Measurements from ENCODE around the gene EPOP.
"Not testable (repeated sequence)": the region's sequence is repeated elsewhere in the genome, so short reads cannot be mapped to it uniquely, and the experiment has no call there.

The EPOP gene

GRCh38 chr17:38673707-38674013 lies 1.1 kb downstream of the EPOP start:
- DNase-seq: no peak

- no peak for DNase-seq
Measured at GRCh38 chr17:38672788-38673706, 1.7 kb downstream of the EPOP start.

GRCh38 chr17:38671939-38672720 lies 2.6 kb downstream of the EPOP start:
- no peak for DNase-seq

GRCh38 chr17:38669520-38669919 lies 5.2 kb downstream of the EPOP start:
- no peak for DNase-seq

- DNase-seq: no peak
Measured at GRCh38 chr17:38667787-38668122, 7.0 kb downstream of the EPOP start.

GRCh38 chr17:38667099-38667786 lies 7.5 kb downstream of the EPOP start:
- peak; percentile 37 for DNase-seq

- DNase-seq: no peak
Measured at GRCh38 chr17:38663964-38664644, 10.7 kb downstream of the EPOP start.

GRCh38 chr17:38663125-38663751 lies 11.5 kb downstream of the EPOP start:
- DNase-seq: peak; percentile 64

- DNase-seq: no peak
Measured at GRCh38 chr17:38660097-38661025, 14.4 kb downstream of the EPOP start.

- DNase-seq: no peak
Measured at GRCh38 chr17:38659415-38659814, 15.3 kb downstream of the EPOP start.

GRCh38 chr17:38658741-38659345 lies 15.9 kb downstream of the EPOP start:
- DNase-seq: no peak

GRCh38 chr17:38657824-38658740 lies 16.7 kb downstream of the EPOP start:
- no peak for DNase-seq

GRCh38 chr17:38656959-38657823 lies 17.6 kb downstream of the EPOP start:
- peak; percentile 94 for DNase-seq

GRCh38 chr17:38654411-38655398 lies 20.1 kb downstream of the EPOP start:
- no peak for DNase-seq

GRCh38 chr17:38653679-38654078 lies 21.1 kb downstream of the EPOP start:
- no peak for DNase-seq

GRCh38 chr17:38653230-38653629 lies 21.5 kb downstream of the EPOP start:
- DNase-seq: peak; percentile 86

GRCh38 chr17:38650653-38651173 lies 24.0 kb downstream of the EPOP start:
- DNase-seq: not testable (repeated sequence)
